Memory B cell (primary cell): ENCODE data around the gene CNTN4.

Source experiments
- ATAC-seq: fragments of 150-1000 bp; cut with Tn5 transposase; 2 replicates; pipeline ENCODE4 v1.10.0; 2021; ENCODE audit warnings: low read depth, mild to moderate bottlenecking, moderate library complexity
- DNase-seq, 2 donors: peaks; one replicate each; pipeline ENCODE4 v3.0.0; 2022; ENCODE audit warnings: low spot score in 2 of 2
- H3K27ac Mint-ChIP-seq: one replicate; pipeline ENCODE4 v1.8.0; 2022; ENCODE audit warnings: mild to moderate bottlenecking, moderate library complexity, mixed read lengths
- H3K27me3 Mint-ChIP-seq: one replicate; pipeline ENCODE4 v1.8.0; 2022; ENCODE audit warnings: mixed read lengths
- H3K36me3 Mint-ChIP-seq: one replicate; pipeline ENCODE4 v1.8.0; 2022; ENCODE audit warnings: mild to moderate bottlenecking, mixed read lengths
- H3K4me1 Mint-ChIP-seq: one replicate; pipeline ENCODE4 v1.8.0; 2022; ENCODE audit warnings: mixed read lengths
- H3K4me3 Mint-ChIP-seq: one replicate; pipeline ENCODE4 v1.8.0; 2022; ENCODE audit warnings: mild to moderate bottlenecking, moderate library complexity, mixed read lengths
- H3K9me3 Mint-ChIP-seq: one replicate; pipeline ENCODE4 v1.8.0; 2022; ENCODE audit warnings: mixed read lengths

CNTN4 gene

GRCh38 chr3:2614578-2614977, 515.9 kb downstream of the CNTN4 start:
- Mint-ChIP-seq H3K27ac (no peak overlapping the region), H3K27me3 (no peaks in the 10 kb centered on the region), H3K4me1 (no peaks in the 10 kb centered on the region), H3K9me3 (peaks cover 6% of the 10 kb centered on the region), H3K4me3 (no peak overlapping the region), H3K36me3 (no peaks in the 10 kb centered on the region)
- no peak for DNase-seq
- ATAC-seq, result no peak

- H3K9me3 Mint-ChIP-seq, result peaks cover 6% of the 10 kb centered on the region
- no peak for DNase-seq
- no peaks in the 10 kb centered on the region for H3K27me3 Mint-ChIP-seq
- no peaks in the 10 kb centered on the region for H3K4me1 Mint-ChIP-seq
- ATAC-seq, result no peak
- no peak overlapping the region for H3K27ac Mint-ChIP-seq
- H3K4me3 Mint-ChIP-seq, result no peak overlapping the region
- H3K36me3 Mint-ChIP-seq, result no peaks in the 10 kb centered on the region
These were observed 516.4 kb downstream of the CNTN4 start for GRCh38 chr3:2615080-2615479.

- DNase-seq (no peak), ATAC-seq (no peak)
- Mint-ChIP-seq H3K27me3 (no peaks in the 10 kb centered on the region), H3K9me3 (peaks cover 2% of the 10 kb centered on the region), H3K4me1 (no peaks in the 10 kb centered on the region), H3K27ac (no peak overlapping the region), H3K36me3 (no peaks in the 10 kb centered on the region), H3K4me3 (no peak overlapping the region)
These were observed 524.8 kb downstream of the CNTN4 start for GRCh38 chr3:2623436-2623835.

GRCh38 chr3:2628117-2628516, 529.5 kb downstream of the CNTN4 start:
- ATAC-seq (no peak), DNase-seq (no peak)
- Mint-ChIP-seq H3K4me3 (no peak overlapping the region), H3K9me3 (no peaks in the 10 kb centered on the region), H3K4me1 (no peaks in the 10 kb centered on the region), H3K27ac (no peak overlapping the region), H3K27me3 (no peaks in the 10 kb centered on the region), H3K36me3 (no peaks in the 10 kb centered on the region)

GRCh38 chr3:2635511-2635910, 536.8 kb downstream of the CNTN4 start:
- ATAC-seq (no peak), DNase-seq (no peak)
- H3K4me1 Mint-ChIP-seq, result no peaks in the 10 kb centered on the region
- H3K27me3 Mint-ChIP-seq, result no peaks in the 10 kb centered on the region
- no peaks in the 10 kb centered on the region for H3K36me3 Mint-ChIP-seq
- no peak overlapping the region for H3K4me3 Mint-ChIP-seq
- no peak overlapping the region for H3K27ac Mint-ChIP-seq
- peaks cover 3% of the 10 kb centered on the region for H3K9me3 Mint-ChIP-seq

GRCh38 chr3:2643606-2644005, 544.9 kb downstream of the CNTN4 start:
- no peak for DNase-seq
- Mint-ChIP-seq H3K9me3 (peaks cover 3% of the 10 kb centered on the region), H3K4me3 (no peak overlapping the region), H3K27ac (no peak overlapping the region), H3K36me3 (no peaks in the 10 kb centered on the region), H3K4me1 (no peaks in the 10 kb centered on the region), H3K27me3 (no peaks in the 10 kb centered on the region)
- no peak for ATAC-seq

- Mint-ChIP-seq H3K27ac (no peak overlapping the region), H3K9me3 (peaks cover 3% of the 10 kb centered on the region), H3K4me3 (no peak overlapping the region), H3K27me3 (no peaks in the 10 kb centered on the region), H3K36me3 (no peaks in the 10 kb centered on the region), H3K4me1 (no peaks in the 10 kb centered on the region)
- ATAC-seq (no peak), DNase-seq (no peak)
These were observed 546.3 kb downstream of the CNTN4 start for GRCh38 chr3:2645001-2645400.

GRCh38 chr3:2650746-2651145, 552.1 kb downstream of the CNTN4 start:
- no peaks in the 10 kb centered on the region for H3K36me3 Mint-ChIP-seq
- no peak overlapping the region for H3K4me3 Mint-ChIP-seq
- ATAC-seq (no peak), DNase-seq (no peak)
- H3K4me1 Mint-ChIP-seq, result no peaks in the 10 kb centered on the region
- peaks cover 5% of the 10 kb centered on the region for H3K9me3 Mint-ChIP-seq
- no peak overlapping the region for H3K27ac Mint-ChIP-seq
- H3K27me3 Mint-ChIP-seq, result no peaks in the 10 kb centered on the region

GRCh38 chr3:2652386-2652785, 553.7 kb downstream of the CNTN4 start:
- H3K27me3 Mint-ChIP-seq, result no peaks in the 10 kb centered on the region
- no peaks in the 10 kb centered on the region for H3K4me1 Mint-ChIP-seq

GRCh38 chr3:2653706-2654105, 555.0 kb downstream of the CNTN4 start:
- ATAC-seq (no peak), DNase-seq (no peak)
- Mint-ChIP-seq H3K27ac (no peak overlapping the region), H3K4me3 (no peak overlapping the region), H3K27me3 (no peaks in the 10 kb centered on the region), H3K36me3 (no peaks in the 10 kb centered on the region), H3K9me3 (peaks cover 2% of the 10 kb centered on the region), H3K4me1 (no peaks in the 10 kb centered on the region)

More at GRCh38 chr3:2652386-2652785, 553.7 kb downstream of the CNTN4 start:
- no peak for ATAC-seq
- H3K9me3 Mint-ChIP-seq, result peaks cover 5% of the 10 kb centered on the region
- no peak for DNase-seq
- H3K36me3 Mint-ChIP-seq, result no peaks in the 10 kb centered on the region
- H3K4me3 Mint-ChIP-seq, result no peak overlapping the region
- H3K27ac Mint-ChIP-seq, result no peak overlapping the region

- DNase-seq, result no peak
- H3K9me3 Mint-ChIP-seq, result peaks cover 2% of the 10 kb centered on the region
- H3K27ac Mint-ChIP-seq, result no peak overlapping the region
- H3K4me1 Mint-ChIP-seq, result no peaks in the 10 kb centered on the region
- H3K27me3 Mint-ChIP-seq, result no peaks in the 10 kb centered on the region
- H3K4me3 Mint-ChIP-seq, result no peak overlapping the region
- no peaks in the 10 kb centered on the region for H3K36me3 Mint-ChIP-seq
- ATAC-seq, result no peak
These were observed 556.6 kb downstream of the CNTN4 start for GRCh38 chr3:2655229-2655701.

- DNase-seq, result no peak
These were observed 558.4 kb downstream of the CNTN4 start for GRCh38 chr3:2656806-2657777.

GRCh38 chr3:2657971-2658370, 559.3 kb downstream of the CNTN4 start:
- no peak for DNase-seq
- H3K36me3 Mint-ChIP-seq, result no peaks in the 10 kb centered on the region

More at GRCh38 chr3:2656806-2657777, 558.4 kb downstream of the CNTN4 start:
- Mint-ChIP-seq H3K27ac (no peak overlapping the region), H3K36me3 (no peaks in the 10 kb centered on the region), H3K4me3 (no peak overlapping the region), H3K4me1 (no peaks in the 10 kb centered on the region), H3K27me3 (no peaks in the 10 kb centered on the region), H3K9me3 (no peaks in the 10 kb centered on the region)
- ATAC-seq, result no peak

GRCh38 chr3:2659896-2660295, 561.2 kb downstream of the CNTN4 start:
- Mint-ChIP-seq H3K4me3 (no peak overlapping the region), H3K36me3 (no peaks in the 10 kb centered on the region), H3K27me3 (no peaks in the 10 kb centered on the region), H3K9me3 (no peaks in the 10 kb centered on the region), H3K4me1 (no peaks in the 10 kb centered on the region), H3K27ac (no peak overlapping the region)
- no peak for DNase-seq
- no peak for ATAC-seq

More at GRCh38 chr3:2657971-2658370, 559.3 kb downstream of the CNTN4 start:
- Mint-ChIP-seq H3K4me3 (no peak overlapping the region), H3K27me3 (no peaks in the 10 kb centered on the region), H3K4me1 (no peaks in the 10 kb centered on the region), H3K9me3 (no peaks in the 10 kb centered on the region), H3K27ac (no peak overlapping the region)
- no peak for ATAC-seq

GRCh38 chr3:2661078-2661477, 562.4 kb downstream of the CNTN4 start:
- H3K27ac Mint-ChIP-seq, result no peak overlapping the region
- no peaks in the 10 kb centered on the region for H3K9me3 Mint-ChIP-seq
- H3K4me1 Mint-ChIP-seq, result no peaks in the 10 kb centered on the region

More at GRCh38 chr3:2661078-2661477, 562.4 kb downstream of the CNTN4 start:
- H3K4me3 Mint-ChIP-seq, result no peak overlapping the region
- ATAC-seq, result no peak
- H3K27me3 Mint-ChIP-seq, result no peaks in the 10 kb centered on the region
- no peaks in the 10 kb centered on the region for H3K36me3 Mint-ChIP-seq
- DNase-seq, result no peak
